OCI-LY1 (cell line): ENCODE data around the gene STMN1.

Source experiments
- EZH2 ChIP-seq: fragments of 200-600 bp; sonication (generic), shearing (Covaris generic); IDR thresholded peaks from 2 replicates; pipeline ENCODE4 v1.8.0; 2017; ENCODE audit warnings: borderline replicate concordance, mixed run types, mild to moderate bottlenecking, antibody characterized with exemption, low read length, moderate library complexity, mixed read lengths
- TF ChIP-seq, protein P1 (sequence below): fragments of 200-600 bp; sonication (generic), shearing (Covaris generic); IDR thresholded peaks from 2 replicates; pipeline ENCODE4 v1.5.1; 2017; ENCODE audit warnings: mild to moderate bottlenecking, antibody characterized with exemption, low read length, moderate library complexity, mixed read lengths

DNA sequence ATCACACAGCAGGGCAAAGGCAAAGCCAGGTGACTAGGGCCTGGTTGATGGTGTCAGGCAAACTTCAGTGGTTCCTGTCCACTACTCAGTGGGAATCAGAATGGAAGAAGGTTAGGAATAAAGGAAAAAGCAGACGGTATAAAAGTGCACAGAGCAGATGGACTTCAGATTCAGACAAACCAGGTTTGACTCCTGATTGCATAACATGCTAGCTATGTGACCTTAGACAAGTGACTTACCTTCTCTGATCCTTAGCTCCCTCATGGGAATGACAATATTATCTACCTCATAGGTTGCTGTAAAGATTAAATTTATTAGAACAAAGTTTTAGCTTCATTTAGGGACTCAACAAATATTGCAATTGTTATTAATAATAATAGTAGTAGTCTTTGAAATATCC is 35.6 kb downstream of the STMN1 start:
- TF ChIP-seq, protein P1, sequence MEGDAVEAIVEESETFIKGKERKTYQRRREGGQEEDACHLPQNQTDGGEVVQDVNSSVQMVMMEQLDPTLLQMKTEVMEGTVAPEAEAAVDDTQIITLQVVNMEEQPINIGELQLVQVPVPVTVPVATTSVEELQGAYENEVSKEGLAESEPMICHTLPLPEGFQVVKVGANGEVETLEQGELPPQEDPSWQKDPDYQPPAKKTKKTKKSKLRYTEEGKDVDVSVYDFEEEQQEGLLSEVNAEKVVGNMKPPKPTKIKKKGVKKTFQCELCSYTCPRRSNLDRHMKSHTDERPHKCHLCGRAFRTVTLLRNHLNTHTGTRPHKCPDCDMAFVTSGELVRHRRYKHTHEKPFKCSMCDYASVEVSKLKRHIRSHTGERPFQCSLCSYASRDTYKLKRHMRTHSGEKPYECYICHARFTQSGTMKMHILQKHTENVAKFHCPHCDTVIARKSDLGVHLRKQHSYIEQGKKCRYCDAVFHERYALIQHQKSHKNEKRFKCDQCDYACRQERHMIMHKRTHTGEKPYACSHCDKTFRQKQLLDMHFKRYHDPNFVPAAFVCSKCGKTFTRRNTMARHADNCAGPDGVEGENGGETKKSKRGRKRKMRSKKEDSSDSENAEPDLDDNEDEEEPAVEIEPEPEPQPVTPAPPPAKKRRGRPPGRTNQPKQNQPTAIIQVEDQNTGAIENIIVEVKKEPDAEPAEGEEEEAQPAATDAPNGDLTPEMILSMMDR = no peak
- TF ChIP-seq EZH2 = no peak
